ENCODE data around the gene GNPTAB.
"Not testable (repeated sequence)": the region's sequence is repeated elsewhere in the genome, so short reads cannot be mapped to it uniquely, and the experiment has no call there.

The GNPTAB gene

DNA sequence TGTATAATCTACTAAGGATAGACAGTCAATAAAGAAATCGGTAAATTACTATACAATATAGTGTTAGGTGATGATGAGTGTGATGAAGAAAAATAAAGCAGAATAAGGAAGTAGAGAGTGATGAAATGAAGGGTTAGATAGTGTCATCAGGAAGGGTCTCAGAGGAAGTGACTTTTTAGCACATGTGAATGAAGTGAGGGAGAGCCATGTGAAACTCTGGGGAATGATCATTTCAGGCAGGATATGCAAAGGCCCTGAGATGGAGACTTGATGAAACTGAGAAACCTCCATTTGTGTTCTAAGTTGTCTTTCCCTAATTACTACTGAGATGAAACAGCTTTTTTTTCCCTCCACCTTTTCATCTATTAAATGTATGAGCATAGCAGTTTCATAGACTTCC, 19.4 kb upstream of the GNPTAB start:
- DNase-seq = no peak

DNA sequence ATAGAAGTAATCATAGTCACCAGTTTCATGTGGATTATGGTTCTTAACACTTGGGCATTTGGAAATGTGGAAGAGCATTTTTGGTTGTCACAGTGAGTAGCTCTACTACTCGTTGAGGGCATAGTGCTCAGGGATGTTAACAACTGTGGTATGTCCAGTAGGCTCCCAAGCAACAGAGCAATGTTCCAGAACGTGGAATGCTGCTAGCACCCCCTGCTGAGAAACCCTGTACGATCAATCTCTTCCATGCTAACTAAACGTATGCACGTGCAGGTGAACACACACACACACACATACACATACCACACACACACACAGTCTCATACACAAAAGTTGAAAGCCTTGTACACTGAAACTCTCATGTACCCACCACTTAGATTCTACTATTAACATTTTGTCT, 16.6 kb upstream of the GNPTAB start:
- DNase-seq = no peak

- no peak for DNase-seq
Measured at GRCh38 chr12:101845137-101845711, 14.5 kb upstream of the GNPTAB start.

DNA sequence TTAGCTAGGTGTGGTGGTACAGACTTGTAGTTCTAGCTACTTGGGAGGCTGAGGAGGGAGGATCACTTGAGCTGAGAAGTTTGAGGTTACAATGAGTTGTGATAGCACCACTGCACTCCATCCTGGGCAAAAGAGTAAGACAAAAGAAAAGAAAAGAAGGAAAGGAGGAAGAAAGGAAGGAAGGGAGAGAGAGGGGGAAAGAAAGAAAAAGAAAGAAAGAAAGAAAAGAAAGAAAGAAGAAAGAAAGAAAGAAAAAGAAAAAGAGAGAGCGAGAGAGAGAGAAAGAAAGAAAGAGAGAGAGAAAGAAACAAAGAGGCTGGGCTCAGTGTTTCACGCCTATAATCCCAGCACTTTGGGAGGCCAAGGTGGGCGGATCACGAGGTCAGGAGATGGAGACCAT, 10.3 kb upstream of the GNPTAB start:
- no peak for DNase-seq

DNA sequence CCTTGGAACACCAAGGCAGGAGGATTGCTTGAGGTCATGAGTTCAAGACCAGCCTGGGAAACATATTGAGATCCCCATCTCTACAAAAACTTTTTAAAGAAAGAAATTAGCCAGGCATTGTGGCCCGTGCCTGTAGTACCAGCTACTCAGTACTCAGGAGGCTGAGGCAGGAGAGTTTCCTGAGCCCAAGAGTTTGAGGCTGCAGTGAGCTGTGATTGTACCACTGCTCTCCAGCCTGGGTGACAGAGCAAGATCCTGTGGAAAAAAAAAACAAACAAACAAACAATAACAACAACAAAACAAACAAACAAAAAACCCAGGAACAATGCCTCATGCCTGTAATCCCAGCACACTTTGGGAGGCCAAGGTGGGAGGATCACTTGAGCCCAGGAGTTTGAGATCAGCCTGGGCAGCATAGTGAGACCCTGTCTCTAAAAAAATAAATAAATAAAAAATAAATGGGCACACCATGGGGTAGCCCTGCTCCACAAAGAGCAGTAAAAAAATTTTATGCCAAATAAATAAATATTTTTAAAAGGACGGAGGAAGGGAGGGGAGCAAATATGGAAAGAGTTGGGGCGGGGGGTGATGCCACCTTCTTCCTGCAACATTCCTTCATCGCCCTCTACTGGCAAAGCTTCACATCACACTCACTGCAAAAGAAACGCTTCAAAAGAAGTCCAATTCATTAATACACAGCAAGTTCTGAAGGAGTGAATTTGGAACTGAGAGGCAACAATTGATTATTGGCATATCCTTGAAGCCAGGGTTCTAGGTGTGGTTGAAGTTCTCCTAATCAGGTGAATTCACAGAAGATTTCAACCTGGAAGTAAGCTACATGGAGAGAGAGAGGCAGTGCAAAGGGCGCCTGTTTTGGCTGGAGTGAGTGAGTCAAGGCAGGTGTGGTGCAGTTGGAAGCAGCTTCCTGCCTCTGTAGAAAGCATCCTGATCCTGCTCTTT, 8.8 kb upstream of the GNPTAB start:
- peak; percentile 81 for DNase-seq

GRCh38 chr12:101838628-101839323, 8.0 kb upstream of the GNPTAB start:
- no peak for DNase-seq

GRCh38 chr12:101832030-101832429, 1.3 kb upstream of the GNPTAB start:
- no peak for DNase-seq

- peak; percentile 35 for DNase-seq
Measured at GRCh38 chr12:101829639-101830366, 956 bp downstream of the GNPTAB start.

DNA sequence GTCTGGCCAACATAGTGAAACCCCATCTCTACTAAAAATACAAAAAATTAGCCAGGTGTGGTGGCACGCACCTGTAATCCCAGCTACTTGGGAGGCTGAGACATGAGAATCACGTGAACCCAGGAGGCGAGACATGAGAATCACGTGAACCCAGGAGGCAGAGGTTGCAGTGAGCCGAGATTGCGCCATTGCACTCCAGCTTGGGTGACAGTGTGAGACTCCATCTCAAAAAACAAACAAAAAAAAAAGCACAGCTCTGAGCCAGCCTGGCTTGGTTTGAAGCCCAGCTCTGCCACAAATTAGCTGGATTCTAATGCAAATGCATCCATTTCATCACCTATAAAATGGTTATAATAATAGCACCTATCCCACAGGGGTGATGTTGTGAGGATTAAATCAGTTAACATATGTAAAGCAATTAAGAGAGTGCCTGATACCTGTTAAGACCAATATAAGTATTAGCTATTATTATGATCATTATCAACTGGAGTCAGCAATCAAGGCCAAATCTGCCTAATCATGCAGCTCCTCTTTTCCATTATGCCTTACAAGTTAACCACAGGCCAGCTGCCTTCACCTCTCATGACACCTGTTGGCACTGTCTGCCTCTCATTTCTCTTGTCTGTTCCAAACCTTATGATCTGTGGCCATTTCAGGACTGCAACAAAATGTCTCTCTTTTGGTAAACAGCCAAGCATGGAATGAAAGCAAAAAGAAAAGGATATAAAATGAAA, 2.1 kb downstream of the GNPTAB start:
- peak; percentile 32 for DNase-seq

DNA sequence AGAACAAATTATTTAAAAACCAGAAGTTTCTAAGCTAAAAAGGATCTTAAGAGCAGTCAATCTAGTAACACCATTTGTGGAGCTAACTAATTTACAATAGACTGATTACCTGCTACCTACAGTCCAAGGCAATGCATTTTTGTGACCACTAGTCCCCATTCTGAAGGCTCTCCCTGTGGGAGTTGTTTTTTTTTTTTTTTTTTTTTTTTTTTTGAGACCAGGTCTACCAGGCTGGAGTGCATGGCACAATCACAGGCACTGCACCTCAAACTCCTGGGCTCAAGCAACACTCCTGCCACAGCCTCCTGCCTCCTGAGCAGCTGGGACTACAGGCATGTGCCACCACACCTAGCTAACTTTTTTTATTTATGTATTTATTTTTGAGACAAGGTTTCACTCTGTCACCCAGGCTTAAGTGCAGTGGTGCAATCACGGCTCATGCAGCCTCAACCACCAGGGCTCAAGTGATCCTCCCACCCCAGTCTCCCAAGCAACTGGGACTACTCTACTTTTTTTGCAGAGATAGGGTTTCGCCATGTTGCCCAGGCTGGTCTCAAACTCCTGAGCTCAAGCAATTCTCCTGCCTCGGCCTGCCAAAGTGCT, 3.9 kb downstream of the GNPTAB start:
- peak; percentile 48 for DNase-seq

DNA sequence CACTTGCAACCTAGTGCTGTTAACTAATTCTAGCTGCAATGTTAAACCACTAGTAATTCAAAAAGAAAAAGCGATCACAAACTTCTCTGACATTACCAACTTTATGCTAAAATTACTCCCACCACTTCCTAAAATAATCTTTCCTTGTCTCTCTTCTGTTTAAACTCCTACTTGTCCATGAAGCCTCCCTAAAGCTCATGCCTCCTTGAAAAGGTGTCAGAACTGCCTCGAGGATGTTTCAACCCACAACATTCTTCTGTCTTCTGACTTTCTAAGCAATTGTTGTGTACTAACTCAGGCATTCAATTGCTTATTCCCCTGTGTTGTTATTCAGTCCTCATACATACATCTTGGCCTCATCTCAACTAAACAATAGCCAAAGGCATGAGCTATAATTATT, 5.9 kb downstream of the GNPTAB start:
- DNase-seq = no peak

DNA sequence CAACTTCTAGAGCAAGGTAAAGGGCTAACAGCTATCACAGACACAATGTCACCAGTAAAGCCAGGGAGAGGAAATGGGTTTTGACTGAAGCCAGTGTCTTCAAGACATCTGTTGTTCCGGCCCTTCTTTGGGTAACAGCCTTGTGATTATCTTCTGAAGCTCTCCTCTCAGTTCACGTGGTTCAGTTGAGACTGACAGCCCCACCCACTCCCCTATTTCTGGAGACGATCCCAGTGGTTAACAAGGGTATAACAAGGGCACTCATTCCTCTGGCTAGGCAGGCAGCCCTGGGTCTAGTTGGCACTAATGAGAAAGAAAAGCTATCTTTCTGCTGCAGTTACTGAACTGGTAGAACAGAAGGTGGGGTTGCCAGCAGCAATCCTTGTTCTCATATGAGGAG, 6.9 kb downstream of the GNPTAB start:
- peak; percentile 99 for DNase-seq

- DNase-seq = no peak
Measured at GRCh38 chr12:101823039-101823438, 7.7 kb downstream of the GNPTAB start.

DNA sequence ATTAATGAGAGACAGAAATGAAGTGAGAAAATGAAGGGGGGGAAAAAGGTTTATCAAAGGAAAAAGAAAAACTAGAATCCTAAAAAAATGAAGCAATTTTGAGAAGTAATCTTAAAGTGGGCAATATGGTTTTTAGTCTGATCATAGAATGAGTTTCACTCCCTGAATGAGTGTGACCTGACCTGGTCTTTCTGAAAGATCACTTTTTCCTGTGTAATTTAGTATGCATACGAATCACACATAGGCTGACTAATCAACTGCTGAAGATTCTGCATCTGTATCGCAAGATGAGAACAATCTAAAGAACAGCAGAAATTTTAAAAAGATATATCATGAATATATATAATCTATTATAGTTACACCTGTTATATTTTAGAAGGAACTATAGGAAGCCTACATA, 11.3 kb downstream of the GNPTAB start:
- no peak for DNase-seq

DNA sequence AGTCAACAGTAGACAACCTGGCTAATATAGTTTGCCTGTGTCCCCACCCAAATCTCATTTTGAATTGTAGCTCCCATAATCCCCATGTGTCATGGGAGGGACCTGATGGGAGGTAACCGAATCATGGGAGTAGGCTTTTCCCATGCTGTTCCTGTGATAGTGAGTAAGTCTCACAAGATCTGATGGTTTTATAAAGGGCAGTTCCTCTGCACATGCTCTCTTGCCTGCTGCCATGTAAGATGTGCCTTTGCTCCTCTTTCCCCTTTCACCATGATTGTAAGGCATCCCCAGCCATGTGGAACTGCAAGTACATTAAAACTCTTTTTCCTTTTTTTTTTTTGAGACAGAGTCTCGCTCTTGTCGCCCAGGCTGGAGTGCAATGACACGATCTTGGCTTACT, 12.1 kb downstream of the GNPTAB start:
- DNase-seq = not testable (repeated sequence)

DNA sequence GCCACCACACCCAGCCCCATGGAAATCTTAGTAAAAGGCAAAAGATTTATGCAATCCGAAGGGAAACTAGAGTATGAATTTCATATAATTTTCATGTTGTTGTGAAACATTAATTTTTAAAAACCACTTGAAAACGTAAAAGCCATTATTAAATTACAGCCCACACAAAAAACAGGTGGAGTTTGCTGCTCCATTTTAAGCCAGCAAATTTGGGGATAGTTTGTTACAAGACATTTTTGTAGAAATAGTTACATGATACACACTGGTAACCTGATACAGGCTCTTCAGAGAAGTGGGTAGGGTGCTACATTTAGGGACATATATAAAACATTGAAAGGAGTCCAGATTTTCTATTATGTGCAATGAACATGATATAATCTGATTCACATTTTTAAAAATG, 17.6 kb downstream of the GNPTAB start:
- no peak for DNase-seq

DNA sequence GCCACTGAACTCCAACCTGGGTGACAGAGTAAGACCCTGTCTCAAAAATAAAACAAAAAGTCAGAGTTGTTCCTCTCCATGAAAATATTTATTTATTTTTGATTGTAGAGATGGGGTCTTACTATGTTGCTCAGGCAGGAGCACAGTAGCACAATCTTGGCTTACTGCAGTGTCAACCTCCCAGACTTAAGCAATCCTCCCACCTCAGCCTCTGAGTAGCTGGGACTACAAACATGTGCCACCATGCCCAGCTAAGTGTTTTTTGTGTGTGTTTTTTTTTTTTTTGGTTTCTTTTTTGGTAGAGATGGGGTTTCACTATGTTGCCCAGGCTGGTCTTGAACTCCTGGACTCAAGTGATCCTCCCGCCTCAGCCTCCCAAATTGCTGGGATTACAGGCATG, 18.0 kb downstream of the GNPTAB start:
- DNase-seq = not testable (repeated sequence)

DNA sequence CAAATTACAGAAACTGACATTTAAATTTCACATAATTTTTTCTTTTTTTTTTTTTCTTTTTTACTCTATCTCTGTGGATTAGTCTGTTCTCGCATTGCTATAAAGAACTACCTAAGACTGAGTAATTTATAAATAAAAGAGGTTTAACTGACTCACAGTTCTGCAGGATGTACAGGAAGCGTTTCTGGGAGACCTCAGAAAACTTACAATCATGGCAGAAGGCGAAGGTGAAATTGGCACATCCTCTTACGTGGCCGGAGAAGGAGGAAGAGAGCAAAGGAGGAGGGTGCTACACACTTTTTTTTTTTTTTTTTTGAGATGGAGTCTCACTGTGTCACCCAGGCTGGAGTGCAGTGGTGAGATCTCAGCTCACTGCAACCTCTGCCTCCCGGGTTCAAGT, 19.4 kb downstream of the GNPTAB start:
- not testable (repeated sequence) for DNase-seq

GRCh38 chr12:101809208-101809607, 21.6 kb downstream of the GNPTAB start:
- no peak for DNase-seq

GRCh38 chr12:101806265-101806664, 24.5 kb downstream of the GNPTAB start:
- DNase-seq = no peak

- no peak for DNase-seq
Measured at GRCh38 chr12:101804409-101804808, 26.4 kb downstream of the GNPTAB start.

DNA sequence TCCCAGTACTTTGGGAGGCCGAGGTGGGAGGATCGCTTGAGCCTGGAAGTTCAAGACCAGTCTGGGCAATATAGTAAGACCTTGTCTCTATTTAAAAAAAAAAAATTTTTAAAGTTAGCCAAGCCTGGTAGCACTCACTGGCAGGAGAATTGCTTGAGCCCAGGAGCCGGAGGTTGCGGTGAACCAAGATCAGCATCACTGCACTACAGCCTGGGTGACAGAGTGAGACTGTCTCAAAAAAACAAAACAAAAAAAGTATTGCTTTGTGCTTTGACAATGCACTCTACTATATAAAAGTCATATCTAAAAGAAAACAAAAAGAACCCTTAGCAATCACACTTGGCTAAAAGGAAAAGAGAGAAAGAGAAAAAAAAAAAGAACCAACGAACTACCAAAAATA, 26.8 kb downstream of the GNPTAB start:
- DNase-seq = no peak

Data from hematopoietic multipotent progenitor cell treated with erythropoietin and hydrocortisone succinate and interleukin-3 and kit ligand, for 8 days (in vitro differentiated cells).